Fibroblast of skin of back (primary cell): ENCODE measurements around the gene RBFOX2.

ENCODE experiments used
- DNase-seq: peaks from one replicate; pipeline ENCODE4 v3.0.0-alpha.2; 2013

Gene RBFOX2

GRCh38 chr22:35921044-35921443, 107.6 kb downstream of the RBFOX2 start:
- DNase-seq: no peak

DNA sequence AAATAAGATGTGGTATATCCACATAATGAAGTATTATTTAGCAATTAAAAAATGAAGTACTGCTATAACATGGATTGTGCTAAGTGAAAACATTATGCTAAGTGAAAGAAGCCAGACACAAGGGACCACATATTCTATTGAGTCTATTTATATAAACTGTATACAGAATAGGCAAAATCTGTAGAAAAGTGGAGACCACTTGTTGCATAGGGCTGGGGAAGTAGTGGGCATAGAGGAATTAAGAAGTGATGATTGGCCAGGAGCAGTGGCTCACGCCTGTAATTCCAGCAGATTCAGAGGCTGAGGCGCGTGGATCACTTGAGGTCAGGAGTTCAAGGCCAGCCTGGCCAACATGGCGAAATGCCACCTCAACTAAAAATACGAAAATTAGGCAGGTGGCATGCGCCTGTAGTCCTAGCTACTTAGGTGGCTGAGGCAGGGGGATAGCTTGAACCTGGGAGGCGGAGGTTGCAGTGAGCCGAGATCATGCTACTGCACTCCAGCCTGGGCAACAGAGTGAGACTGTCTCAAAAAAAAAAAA, 109.6 kb downstream of the RBFOX2 start:
- DNase-seq: no peak

DNA sequence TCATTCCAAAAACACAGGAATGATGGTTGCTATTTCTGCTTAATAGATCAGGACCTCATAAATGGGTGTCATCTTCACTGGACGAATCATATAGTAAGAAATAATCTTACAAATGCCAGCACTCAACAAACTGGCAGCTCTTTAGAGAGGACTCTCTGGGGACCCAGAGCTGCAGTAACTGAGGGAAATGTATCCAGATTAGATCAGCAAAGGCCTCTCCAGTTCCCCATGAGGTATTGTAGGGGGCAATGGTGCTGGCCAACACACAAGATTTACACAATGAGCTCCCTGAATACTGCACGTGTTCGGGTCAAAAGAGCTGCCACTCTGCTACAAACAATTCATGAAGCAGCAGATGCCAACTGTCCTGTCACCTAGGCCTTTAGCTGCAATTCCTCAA, 110.2 kb downstream of the RBFOX2 start:
- DNase-seq: peak; percentile 57

DNA sequence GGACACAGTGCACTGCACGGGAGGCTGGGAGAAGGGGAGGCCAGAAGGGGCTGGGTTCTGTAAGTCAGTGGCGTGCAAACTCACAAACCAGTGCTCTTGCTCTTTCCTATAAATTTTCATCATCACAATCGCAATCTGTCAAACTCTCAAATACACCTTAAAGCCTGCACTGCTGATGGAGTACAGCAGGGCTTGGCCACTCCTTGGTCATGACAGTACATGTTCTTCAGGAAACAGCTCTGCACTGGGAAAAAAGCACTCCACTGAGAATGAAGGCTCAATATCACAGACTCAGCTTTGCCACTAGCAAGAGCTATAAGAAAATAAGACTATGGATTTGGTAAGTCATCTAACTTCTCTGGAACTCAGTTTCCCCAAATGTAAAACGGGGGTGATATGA, 111.0 kb downstream of the RBFOX2 start:
- DNase-seq: no peak

- DNase-seq: peak; percentile 37
Observed at GRCh38 chr22:35915477-35916013, 113.1 kb downstream of the RBFOX2 start.

DNA sequence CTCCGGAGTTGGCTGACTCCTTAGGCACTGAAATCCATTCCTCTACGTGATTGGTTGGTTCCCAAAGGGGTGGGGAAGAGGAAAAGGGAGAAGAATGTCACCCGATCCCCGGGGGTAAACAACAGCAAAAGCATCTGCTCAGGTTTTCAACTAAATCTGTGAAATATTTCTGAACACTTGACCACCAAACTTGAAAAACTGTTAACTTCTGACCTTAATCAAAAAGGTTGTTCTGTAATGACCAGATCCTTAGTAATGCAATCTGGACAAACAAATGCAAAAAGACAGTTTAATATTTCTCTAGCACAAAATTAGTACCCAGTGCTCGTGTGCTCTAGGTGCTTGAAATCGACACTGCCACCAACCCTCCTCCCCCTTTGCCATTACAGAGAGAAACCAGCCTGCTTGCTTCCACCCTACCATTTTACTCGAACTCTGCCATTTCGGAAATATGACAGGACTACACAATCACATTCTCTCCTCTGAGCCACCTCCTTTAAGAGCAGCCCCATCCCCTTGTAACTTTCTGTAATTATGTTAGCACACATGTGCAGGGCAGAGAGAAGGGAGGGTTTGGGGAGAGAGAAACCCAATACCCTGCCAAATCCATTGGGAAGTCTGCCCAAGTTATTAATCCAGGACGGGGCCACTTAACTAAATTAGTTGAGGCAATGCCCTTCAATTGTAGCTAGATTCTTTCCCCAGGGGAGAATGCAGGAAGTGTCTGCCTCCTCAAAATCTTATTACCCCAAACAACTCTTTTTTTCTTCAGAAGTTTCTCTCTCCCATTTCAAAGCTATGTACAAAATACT, 113.8 kb downstream of the RBFOX2 start:
- peak; percentile 92 for DNase-seq

DNA sequence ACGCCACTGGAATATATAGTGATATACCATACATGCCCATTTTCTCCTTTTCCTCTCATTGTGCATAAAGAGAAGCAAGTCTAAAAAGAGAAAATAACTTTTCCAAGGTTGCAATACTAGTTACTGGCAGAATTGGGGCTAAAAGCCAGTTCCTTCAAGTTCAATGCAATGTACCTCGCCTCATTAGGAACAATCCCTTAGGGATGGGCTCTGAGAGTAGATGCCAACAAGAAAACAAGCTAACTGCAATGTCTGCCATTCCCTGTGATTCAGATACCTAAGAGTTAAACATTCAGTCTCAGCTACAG, 114.3 kb downstream of the RBFOX2 start:
- no peak for DNase-seq

DNA sequence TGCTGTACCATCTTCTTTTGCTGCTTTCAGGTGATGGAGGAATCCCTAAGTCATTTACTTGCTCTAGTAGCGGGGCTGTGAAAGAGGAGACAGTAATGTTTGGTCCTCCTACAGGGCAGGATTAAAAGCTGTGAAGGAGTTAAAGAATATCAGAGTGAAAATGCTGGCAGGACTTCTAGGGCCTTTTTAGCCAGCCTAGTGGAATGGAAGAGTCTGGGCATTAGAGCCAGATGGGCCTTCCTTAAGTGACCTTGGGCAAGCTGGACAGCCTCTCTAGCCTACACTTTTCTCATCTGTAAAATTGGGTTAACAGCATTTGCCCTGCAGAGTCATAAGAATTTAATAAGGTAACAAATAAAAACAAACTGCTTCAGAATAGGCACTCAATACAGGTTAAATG, 114.7 kb downstream of the RBFOX2 start:
- DNase-seq: no peak

- DNase-seq: no peak
Observed at GRCh38 chr22:35912658-35913057, 116.0 kb downstream of the RBFOX2 start.

- no peak for DNase-seq
Observed at GRCh38 chr22:35911877-35912276, 116.7 kb downstream of the RBFOX2 start.

- no peak for DNase-seq
Observed at GRCh38 chr22:35910926-35911325, 117.7 kb downstream of the RBFOX2 start.

GRCh38 chr22:35910003-35910769, 118.4 kb downstream of the RBFOX2 start:
- peak; percentile 51 for DNase-seq

GRCh38 chr22:35905894-35906293, 122.7 kb downstream of the RBFOX2 start:
- DNase-seq: no peak

DNA sequence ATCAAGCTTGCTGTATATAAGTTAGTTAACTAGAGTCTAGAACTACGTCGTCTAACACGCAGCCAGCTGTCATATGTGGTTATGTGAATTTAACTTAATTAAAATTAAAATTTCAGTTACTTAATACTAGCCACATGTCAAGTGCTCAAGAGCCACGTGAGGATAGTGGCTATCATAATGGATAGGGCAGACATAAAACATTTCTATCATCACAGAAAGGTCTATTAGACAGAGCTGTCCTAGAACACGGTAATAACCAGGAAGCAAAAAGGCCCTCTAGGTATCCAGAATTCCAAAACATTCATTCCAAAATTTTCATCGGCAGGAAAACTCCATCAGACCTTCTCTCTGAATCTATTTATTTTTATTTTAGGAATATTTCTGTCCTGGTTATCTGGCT, 123.9 kb downstream of the RBFOX2 start:
- DNase-seq: no peak

DNA sequence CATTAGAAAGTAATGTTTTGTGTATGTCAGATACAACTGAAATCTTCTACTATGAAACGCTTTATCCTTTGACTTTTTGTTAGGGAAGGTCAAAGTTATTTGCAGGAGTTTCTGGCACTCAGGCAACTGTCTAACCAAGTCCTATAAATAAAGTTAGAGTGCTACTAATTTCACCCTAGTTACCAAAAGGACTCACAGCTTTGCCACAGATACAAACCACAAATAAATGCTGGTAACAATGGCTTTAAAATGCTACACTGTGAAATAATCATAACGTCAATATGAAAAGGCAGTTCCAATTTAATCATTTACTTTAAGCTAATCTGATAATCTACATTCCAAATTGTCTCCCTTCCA, 124.3 kb downstream of the RBFOX2 start:
- no peak for DNase-seq

DNA sequence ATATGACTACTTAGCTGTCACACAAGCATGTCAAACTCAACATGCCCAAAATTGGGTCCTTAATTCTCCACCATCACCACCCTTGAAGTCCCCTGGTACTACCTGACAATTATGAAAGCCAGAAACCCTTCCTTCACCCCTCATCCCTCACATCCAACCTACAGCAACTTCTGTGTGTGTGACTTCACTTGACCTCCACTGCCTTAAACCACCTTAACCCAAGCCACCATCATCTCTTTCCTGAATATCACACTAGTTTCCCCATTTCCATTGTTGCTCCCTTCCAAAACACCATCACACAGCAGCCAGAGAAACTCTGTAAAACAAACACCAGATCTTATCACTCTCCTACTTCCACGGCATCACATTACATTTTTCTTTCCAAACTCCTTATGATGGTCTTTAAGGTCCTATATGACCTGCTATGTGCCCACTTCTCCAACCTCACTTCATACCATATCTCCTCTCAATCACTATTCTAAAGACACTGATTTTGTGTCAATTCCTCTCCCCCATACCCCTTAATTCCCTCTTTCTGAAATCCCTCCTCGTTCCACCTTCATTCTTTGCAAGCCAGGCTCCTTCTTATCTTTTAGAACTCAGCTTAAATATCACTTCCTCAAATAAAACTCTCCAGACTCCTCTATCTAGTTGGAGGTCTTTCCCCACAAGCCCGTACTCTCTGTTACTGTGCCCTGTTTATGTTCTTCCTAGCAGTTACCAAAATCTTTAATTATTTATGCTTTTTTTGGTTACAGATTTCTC, 124.9 kb downstream of the RBFOX2 start:
- no peak for DNase-seq

DNA sequence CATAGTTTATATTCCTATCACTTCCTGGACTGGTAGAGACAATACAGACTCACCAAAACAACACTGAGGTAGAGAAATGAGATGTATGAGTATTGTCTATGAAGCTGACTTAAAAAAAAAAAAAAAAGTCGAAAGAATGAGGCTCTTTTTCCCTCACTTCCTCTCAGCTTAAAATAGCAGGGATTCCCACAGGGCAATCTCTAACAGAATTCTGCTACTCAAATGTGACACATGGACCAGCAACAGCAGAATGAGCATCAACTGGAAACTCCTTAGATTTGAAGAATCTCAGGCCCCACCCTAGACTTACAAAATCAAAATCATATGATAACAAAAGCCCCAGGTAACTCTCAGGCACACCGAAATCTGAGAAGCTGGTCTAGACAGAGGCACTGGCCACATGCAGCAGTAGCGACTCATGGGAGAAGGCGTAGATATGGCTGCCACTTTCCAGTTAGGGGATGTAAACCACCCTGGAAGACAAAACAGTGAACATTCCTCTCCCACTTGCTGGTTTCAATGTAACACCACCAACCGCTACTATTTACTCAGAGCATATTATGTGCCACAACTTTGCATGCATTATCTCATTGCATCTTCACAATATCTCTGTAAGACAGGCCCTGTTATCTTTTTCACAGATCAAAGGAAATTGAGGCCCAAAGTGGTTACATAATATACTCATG, 128.0 kb downstream of the RBFOX2 start:
- peak; percentile 85 for DNase-seq

DNA sequence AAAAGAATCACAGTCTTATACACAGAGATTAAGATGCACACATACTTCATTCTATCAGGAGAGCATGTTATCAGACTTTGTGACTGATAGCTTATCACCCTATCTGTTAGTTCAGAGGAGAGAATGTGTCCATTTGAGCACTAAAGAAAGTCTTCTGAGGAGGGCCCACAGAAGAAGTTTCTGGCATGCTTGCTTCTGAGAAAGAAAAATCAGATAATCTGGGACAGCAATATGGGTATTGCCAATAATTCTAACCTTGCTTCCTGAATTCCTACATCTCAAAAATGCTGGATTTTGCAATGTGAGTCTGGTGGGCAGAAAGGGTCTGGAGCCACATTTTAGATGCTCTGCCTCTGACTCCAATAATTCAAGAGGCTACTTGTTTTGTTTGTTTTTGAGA, 128.9 kb downstream of the RBFOX2 start:
- DNase-seq: no peak

- DNase-seq: no peak
Observed at GRCh38 chr22:35896111-35896705, 132.4 kb downstream of the RBFOX2 start.

- peak; percentile 76 for DNase-seq
Observed at GRCh38 chr22:35894937-35895708, 133.5 kb downstream of the RBFOX2 start.

DNA sequence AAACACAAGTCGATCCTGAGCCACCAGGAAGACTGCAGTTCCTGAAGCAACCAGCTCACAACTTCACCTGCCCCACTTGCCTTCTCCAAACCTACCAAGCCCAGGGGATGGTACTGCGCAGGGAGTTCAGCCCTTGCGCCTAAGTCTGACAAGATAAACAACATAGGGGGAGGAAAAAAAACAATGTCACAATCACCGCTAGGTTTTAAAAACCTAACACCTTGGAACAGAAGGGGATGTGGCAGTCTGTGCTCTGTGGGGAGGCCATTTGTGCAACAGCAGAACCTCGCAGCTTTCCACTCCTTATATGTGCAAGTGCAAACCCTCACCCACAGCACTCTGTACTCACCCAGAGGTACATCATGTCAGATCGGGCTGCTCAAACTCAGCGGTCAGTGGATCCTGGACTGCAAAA, 134.2 kb downstream of the RBFOX2 start:
- no peak for DNase-seq
